ENCODE results near the gene NT5E.

The NT5E gene

GRCh38 chr6:85460154-85460920 is 10.5 kb downstream of the NT5E start:
- peak; percentile 38 for DNase-seq (ENCODE audit: low read depth)

GRCh38 chr6:85460921-85461797 is 11.3 kb downstream of the NT5E start:
- peak; percentile 85 for DNase-seq (ENCODE audit: low read depth)

GRCh38 chr6:85461798-85462170 is 11.9 kb downstream of the NT5E start:
- no peak for DNase-seq (ENCODE audit: low read depth)

- DNase-seq (ENCODE audit: low read depth), result no peak
Observed at GRCh38 chr6:85462673-85463072, 12.8 kb downstream of the NT5E start.

DNA sequence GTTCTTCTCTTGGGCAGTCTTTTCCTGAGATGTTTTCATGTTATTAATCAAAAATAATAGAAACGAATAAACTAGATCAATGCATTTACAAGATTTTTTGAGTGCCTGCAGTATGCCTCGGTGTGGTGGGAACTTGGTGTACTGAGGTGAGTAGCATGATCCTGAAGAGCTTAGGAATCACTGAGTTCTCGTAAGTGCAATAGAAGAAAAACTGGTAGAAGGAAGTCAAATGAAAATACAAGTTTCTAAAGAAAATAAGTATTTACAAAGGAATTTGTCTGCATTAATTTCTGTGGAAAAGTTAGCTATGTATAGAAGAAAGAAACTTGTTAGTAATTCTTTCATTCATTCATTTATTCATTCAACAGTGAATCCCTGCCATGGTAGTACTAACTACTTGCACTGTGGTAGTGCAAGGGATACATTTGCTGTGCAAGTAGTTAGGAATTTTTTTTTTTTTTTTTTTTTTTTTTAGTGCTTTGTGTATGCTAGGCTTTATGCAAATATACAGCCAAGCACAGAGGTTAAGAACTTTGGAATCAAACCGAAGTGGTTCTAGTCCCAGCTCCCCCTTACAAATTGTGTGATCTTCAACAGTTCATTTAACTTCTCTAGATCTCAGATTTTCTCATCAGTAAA is 13.9 kb downstream of the NT5E start:
- no peak for DNase-seq (ENCODE audit: low read depth)

DNA sequence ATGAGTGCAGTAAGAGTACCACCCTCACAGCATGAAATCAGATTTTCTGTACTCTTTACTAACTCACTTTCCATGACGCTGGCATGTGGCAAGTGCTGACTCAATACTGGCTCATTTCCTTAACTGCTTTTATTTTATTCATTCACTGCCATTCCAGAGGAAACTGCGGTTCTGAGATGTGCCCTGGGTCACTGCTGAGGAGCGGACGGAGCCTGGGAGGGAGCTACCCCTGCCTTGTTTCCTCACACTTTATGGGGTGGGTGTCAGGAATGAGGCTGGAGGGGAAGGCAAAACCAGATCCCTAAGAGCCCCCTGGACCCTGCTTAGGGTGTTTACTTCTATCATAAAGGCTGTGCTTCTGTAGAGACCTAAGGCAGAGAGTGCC is 14.4 kb downstream of the NT5E start:
- peak; percentile 96 for DNase-seq (ENCODE audit: low read depth)

DNA sequence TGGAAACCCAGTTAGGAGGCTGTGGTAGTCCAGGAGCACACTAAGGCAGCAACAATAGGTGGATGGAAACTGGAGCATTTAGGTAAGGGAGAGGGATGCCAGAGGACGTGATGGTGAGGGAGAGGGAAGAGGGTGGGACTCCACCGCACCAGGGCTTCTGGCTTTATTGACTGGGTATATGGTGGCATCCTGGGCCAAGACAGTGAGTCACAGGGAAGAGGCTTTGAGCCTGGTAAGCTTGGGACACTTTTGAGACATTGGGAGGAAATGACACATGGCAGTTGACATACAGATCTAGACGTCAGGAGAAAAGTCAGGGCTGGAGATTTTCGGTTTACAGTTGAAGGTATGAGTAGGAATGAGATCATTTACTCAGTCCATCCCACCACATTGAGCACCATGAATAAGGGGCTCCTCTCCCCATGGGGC is 14.9 kb downstream of the NT5E start:
- DNase-seq (ENCODE audit: low read depth), result peak; percentile 64

- DNase-seq (ENCODE audit: low read depth), result no peak
Observed at GRCh38 chr6:85465762-85466161, 15.9 kb downstream of the NT5E start.

DNA sequence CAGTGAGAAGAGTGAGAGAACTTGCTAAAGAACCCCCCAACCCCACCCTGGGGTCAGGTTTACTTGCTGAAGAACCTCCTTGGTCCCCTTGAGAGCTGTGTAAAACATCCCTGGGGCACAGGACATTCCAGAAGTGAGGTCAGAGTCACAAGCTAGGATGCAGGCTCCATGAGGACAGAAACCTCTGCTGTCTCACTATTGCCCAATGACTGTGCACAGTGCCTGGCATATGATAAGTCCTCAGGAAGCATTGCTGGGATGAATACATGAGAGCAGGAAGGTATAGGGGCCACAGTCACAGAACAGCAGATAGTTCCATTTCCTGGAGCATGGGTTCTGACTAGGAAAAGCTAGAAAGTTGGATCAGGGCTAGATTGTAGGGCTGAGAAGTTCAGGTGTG is 18.4 kb downstream of the NT5E start:
- DNase-seq (ENCODE audit: low read depth), result peak; percentile 76

DNA sequence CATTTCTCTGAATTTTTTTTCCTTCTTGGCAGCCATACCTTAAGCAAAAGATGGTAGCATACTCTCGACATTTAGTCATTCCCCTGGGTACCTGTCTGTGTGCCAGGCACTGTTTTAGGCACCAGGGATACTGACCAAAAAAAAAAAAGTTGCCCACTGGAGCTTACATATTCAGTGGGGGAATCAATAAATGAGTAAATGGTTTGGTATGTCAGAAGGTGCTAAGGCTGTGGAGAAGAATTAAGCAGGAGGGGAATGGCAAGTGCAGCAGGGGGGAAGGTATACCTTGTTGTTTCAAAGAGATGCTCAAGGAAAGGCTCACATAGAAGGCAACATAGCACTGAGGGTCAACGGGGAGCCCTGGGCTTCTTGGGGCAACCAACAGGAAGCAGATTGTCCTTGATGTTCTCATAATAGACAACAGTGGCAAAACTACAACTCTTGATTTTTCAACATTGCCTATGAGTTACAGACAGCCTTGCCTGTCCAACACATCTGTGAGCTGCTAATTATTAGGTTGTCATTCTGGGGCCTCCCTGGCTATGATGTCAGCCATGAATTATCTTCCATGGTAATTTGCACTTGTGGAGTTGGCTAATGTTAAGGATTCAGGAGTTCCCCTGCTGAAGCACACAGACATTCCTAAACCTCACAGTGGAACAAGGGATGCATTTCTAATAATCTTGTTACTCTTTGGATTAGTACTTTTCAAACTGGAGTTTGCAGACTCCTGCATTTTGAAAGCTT is 19.6 kb downstream of the NT5E start:
- DNase-seq (ENCODE audit: low read depth), result no peak

- DNase-seq (ENCODE audit: low read depth), result no peak
Observed at GRCh38 chr6:85470023-85470410, 20.1 kb downstream of the NT5E start.

- DNase-seq (ENCODE audit: low read depth), result peak; percentile 50
Observed at GRCh38 chr6:85472744-85473143, 22.9 kb downstream of the NT5E start.

DNA sequence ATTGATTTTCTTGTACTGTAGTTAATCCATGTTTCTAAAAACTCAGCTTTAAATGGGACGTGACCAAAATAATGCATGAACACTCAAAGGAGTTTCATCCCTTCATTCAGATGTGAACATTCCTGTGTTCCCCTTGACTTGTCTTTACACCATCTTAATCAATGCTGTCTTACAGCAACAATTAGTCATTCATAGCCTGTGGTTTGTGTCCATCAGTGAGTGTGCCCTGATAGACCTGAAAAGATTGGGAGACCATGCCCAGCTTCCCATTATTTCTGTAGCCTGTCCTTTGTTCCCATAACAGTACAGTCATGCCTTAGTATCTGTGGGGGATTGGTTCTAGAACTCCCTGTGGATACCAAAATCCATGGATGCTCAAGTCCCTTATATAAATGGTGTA is 23.9 kb downstream of the NT5E start:
- no peak for DNase-seq (ENCODE audit: low read depth)

GRCh38 chr6:85476532-85476931 is 26.6 kb downstream of the NT5E start:
- no peak for DNase-seq (ENCODE audit: low read depth)

DNA sequence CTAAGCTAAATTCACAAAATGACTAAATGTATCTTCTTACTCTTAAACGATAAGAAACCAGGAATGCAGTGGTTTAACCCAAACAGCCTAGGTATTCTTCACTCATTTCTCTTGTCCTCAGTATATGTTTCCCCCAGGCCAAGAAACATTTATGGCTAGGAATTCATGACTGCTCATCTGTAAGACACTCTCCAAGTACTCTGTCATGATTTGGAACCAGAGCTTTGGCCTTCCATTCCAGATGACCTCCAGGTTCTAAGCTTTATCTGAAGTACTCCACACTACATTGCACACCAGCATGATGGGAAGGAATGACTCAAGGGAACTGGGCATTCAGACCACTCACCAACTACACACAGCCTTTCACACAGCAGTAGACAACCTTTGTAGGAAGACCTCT is 29.3 kb downstream of the NT5E start:
- DNase-seq (ENCODE audit: low read depth), result no peak

DNA sequence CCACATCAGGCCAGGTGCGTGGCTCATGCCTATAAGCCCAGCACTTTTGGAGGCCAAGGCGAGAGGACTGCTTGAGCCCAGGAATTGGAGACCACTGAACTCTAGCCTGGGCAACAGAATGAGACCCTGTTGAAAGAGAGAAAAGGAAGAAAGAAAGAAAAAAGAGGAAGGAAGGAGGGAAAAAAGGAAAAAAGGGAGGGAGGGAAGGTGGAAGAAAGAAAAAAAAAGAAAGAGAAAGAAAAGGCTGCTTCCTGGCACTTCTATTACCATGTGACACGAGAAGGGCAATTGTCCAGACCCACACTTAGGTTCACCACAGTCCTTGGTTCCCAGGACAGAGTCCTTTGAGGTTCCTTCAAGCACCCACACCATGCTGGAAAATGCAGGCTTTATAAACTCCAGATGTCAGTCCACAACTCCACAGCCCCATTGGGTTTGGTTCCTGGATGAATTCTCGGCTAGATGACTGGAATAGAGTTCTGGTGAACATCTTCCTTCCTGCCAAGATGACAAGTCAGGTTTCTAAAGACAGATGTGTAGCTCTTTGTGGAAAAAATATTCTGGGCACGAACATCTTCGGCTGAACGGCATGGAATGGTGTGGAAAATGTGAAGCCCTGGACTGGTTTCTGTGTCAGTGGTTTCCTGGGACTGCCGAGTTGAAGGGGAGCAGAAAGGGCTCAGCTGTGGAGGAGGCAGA is 32.5 kb downstream of the NT5E start:
- peak; percentile 90 for DNase-seq (ENCODE audit: low read depth)

DNA sequence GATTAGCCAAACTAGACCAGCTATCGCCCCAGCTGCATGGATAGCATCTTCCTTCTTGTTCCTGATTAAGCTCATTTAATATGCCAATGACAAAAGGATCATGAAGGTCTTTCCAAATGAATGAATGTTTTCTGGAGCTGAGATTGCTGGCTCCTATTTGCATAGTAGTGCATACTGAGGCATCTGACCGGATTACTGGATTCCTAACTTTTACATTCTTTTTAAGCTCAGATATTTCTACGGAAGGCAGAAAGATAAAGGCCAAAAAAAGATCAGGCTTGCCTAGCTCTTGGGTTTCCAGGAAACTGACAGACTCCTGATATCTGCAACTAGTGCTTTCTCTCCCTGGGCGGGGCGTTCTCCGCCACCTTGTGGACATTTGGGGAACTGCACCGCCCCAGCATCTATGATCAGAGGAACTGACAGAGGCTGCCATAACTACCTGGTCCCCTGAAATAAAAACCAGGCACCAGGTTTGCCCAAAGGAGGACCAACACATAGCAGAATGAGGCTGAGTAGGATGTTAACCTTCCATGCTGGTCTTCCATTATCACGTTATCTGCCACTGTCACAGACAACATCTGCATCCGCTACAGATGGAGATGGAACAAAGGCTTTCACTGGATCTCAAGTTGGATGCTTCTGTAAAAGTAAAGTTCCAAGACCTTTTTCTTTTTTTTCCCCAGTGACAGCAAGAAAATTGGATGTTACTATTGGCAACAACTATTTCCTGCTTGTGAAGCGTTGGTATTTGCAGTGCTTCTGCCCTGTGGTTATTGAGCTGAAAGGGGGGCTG is 33.2 kb downstream of the NT5E start:
- peak; percentile 73 for DNase-seq (ENCODE audit: low read depth)

DNA sequence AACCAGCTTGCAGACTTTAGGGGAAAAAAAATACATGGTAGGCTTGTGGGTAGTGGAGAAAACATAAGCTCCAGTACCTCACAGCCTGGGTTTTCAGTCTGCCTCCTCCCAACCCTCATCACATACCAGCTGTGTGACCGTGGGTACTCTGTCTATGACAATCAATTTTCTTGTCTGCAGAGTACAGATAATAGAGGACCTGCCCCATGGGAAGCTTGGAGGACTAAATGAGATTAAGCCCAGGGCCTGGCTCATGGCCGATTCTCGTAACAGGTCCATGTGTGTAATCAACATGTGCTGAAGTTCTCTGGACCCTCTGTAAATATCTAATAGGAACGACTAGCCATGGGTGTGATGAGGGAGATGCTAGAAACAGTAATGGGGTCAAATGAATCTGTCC is 34.0 kb downstream of the NT5E start:
- DNase-seq (ENCODE audit: low read depth), result no peak

DNA sequence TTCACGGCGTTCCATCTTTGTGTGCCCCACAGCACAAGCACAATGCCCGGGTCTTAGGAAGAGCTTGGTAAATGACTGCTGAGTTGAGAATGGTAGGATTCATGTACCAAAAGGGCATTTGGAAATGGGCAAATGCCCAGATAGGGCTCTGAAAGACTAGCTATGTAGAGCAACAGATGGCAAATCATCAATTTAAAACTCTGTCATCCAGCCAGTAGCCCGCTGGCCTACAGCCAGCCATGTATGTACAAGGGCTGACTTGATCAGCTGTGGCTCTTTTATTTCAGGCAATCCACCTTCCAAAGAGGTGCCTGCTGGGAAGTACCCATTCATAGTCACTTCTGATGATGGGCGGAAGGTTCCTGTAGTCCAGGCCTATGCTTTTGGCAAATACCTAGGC is 35.1 kb downstream of the NT5E start:
- no peak for DNase-seq (ENCODE audit: low read depth)

GRCh38 chr6:85490516-85491248 is 40.8 kb downstream of the NT5E start:
- no peak for DNase-seq (ENCODE audit: low read depth)

Data from fibroblast of gingiva (primary cell).